Heart left ventricle (tissue), 13 donors: ENCODE data around the gene RPAP2.

ENCODE experiments used
- CTCF ChIP-seq, 12 donors: fragments of 200-600 bp; sonication (generic) in 4 of 12; IDR thresholded peaks; one replicate each; pipeline versions ENCODE4 v1.5.0 to v1.8.0; 2018 to 2022; ENCODE audit warnings: antibody characterized with exemption in 12 of 12, mild to moderate bottlenecking in 5 of 12
- POLR2A ChIP-seq, 2 donors: fragments of 450-650 bp; IDR thresholded peaks; one replicate each; pipeline ENCODE4 v1.6.1; 2017; ENCODE audit warnings: antibody characterized with exemption in 2 of 2, mild to moderate bottlenecking in 2 of 2, moderate library complexity in 2 of 2
- donor health status: ischemic (EF 13 %, LVEDD 7.1; RV severe dilation, severe dysfunction).
- donor health status: DM: no; HTN: yes; CAD: no.
- donor health status: DM: no; HTN: no; CAD: no.
- donor health status: ischemic (EF 25% LVEDD 6.9; RV normal size, moderate dysfunction).
- donor health status: ischemic (EF 25% LVEDD 5.7; RV mildly dilated, moderate dysfunction).
- donor health status: ischemic (EF 35%, LVEDD 5.7; RV mildly dilated, moderate dysfunction).
- donor health status: nonischemic (EF 11% LVEDD 7.7; RV severe dilation, severe dysfunction).
- donor health status: DM: yes; HTN: yes; CAD: no.
- donor health status: PGD.
- donor health status: ischemic (EF 29% LVEDD 5.4; RV normal size, mild dysfunction).
- donor health status: nonischemic (EF 23%, LVEDD 6.1; RV moderate dilation, normal function).

- TF ChIP-seq CTCF (IDR thresholded peaks at IDR 0.05) (no peak), POLR2A (IDR thresholded peaks at IDR 0.05) (no peak)
Measured at GRCh38 chr1:92410706-92411105, 111.8 kb downstream of the RPAP2 start.
